Smooth muscle cell (in vitro differentiated cells): ENCODE data around the gene BARX2. TPM values are rescaled to one million over a fixed set of nuclear protein-coding genes. Genes with fewer than 3 reads are reported as not detected.
A peak's percentile ranks its signal among the peaks of the same experiment; 100 is the strongest.

Source experiments
- DNase-seq: peaks from one replicate; lab custom pipeline; 2025; ENCODE audit not compliant: unreplicated experiment; lab: John Stamatoyannopoulos, UW
- H2AFZ ChIP-seq: fragments of 200-600 bp; sonication (generic); 2 replicates; pipeline ENCODE4 v1.6.0; 2016; ENCODE audit warnings: antibody characterized with exemption, low read depth, mild to moderate bottlenecking
- H3F3A ChIP-seq: fragments of 200-600 bp; sonication (generic); 2 replicates; pipeline ENCODE4 v1.6.0; 2017; ENCODE audit warnings: antibody characterized with exemption, low read depth
- H3K27ac ChIP-seq: fragments of 200-600 bp; sonication (generic); 2 replicates; pipeline ENCODE4 v1.5.1; 2016; ENCODE audit warnings: low read depth, mild to moderate bottlenecking
- H3K27me3 ChIP-seq: fragments of 200-600 bp; sonication (generic); 2 replicates; pipeline ENCODE4 v1.6.1; 2016; ENCODE audit warnings: low read depth, mild to moderate bottlenecking
- H3K36me3 ChIP-seq: fragments of 200-600 bp; sonication (generic); 2 replicates; pipeline ENCODE4 v1.5.1; 2016; ENCODE audit warnings: low read depth
- H3K4me1 ChIP-seq: fragments of 200-600 bp; sonication (generic); 2 replicates; pipeline ENCODE4 v1.5.1; 2016; ENCODE audit warnings: low read depth
- H3K4me2 ChIP-seq: fragments of 200-600 bp; sonication (generic); 2 replicates; pipeline ENCODE4 v1.6.0; 2016; ENCODE audit warnings: mild to moderate bottlenecking
- H3K4me3 ChIP-seq: fragments of 200-600 bp; sonication (generic); 2 replicates; pipeline ENCODE4 v1.5.1; 2016; ENCODE audit warnings: mild to moderate bottlenecking
- H3K79me2 ChIP-seq: fragments of 200-600 bp; sonication (generic); 2 replicates; pipeline ENCODE4 v1.6.0; 2016; ENCODE audit warnings: low read depth, mild to moderate bottlenecking
- H3K9ac ChIP-seq: fragments of 200-600 bp; sonication (generic); 2 replicates; pipeline ENCODE4 v1.6.0; 2016; ENCODE audit warnings: low read depth
- H3K9me3 ChIP-seq: fragments of 200-600 bp; sonication (generic); replicated peaks from 2 replicates; pipeline ENCODE4 v1.5.1; 2016; ENCODE audit warnings: low read depth
- H4K20me1 ChIP-seq: fragments of 200-600 bp; sonication (generic); 2 replicates; pipeline ENCODE4 v1.6.0; 2016; ENCODE audit warnings: low read depth
- WGBS: methylation state at CpG from one replicate; pipeline ENCODE4 v1.1.7; 2016; ENCODE audit warnings: low lambda C conversion rate; 5-methylcytosine and 5-hydroxymethylcytosine counted together
- polyA plus RNA-seq: library from polyadenylated mRNA; unstranded; fragments of >200 nt; fragmentation: Nextera tagmentation; extraction: Ambion mirVana; gene quantifications from 2 replicates; pipeline ENCODE4 v1.2.1, GENCODE V29; 2016
- total RNA-seq: library from RNA; depleted of rRNA; stranded (reverse); fragments of >200 nt; gene quantifications from 2 replicates; pipeline ENCODE4 v1.2.3, GENCODE V29; 2014
- TF ChIP-seq, protein P1 (sequence below): fragments of 200-600 bp; sonication (generic); IDR thresholded peaks from 2 replicates; pipeline ENCODE4 v1.5.1; 2017; ENCODE audit warnings: borderline replicate concordance, mild to moderate bottlenecking, antibody characterized with exemption; ENCODE audit not compliant: insufficient read depth, poor library complexity, severe bottlenecking

The BARX2 gene
- total and polyA plus RNA-seq, 2 experiments from 2014 or later = 1.2 to 4.8 TPM

DNA sequence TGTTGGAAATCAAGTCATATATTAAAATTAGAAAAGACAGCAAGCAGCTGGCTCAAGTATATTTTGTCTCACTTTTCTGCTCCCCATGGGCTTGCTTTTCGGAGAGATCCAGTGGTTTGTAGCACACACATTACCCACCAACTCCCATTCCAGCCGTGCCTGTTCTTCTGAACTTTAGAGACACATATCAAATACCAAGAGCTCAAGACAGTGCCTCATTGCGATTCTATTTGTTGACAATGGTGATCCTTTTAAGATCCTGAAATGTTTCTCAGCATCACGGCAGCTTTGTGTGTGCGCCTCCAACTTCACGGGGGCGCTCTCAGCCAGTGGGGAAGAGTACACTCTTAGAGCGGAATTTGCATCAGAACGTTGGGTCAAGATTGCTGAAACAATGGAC is 52.9 kb downstream of the BARX2 start:
- no peaks in the 10 kb centered on the region for H3K4me1 ChIP-seq
- no peaks in the 10 kb centered on the region for H3K36me3 ChIP-seq
- no peak overlapping the region for H3K4me2 ChIP-seq
- no peak overlapping the region for H3K27ac ChIP-seq
- no peaks in the 10 kb centered on the region for H3K9me3 ChIP-seq
- DNase-seq = no peak
- H3F3A ChIP-seq = no peaks in the 10 kb centered on the region
- H4K20me1 ChIP-seq = no peaks in the 10 kb centered on the region
- 91% methylated on average over 9 of the region's 9 CpGs for WGBS
- no peak overlapping the region for H3K4me3 ChIP-seq
- H2AFZ ChIP-seq = no peak overlapping the region
- H3K9ac ChIP-seq = no peak overlapping the region
- TF ChIP-seq, protein P1, sequence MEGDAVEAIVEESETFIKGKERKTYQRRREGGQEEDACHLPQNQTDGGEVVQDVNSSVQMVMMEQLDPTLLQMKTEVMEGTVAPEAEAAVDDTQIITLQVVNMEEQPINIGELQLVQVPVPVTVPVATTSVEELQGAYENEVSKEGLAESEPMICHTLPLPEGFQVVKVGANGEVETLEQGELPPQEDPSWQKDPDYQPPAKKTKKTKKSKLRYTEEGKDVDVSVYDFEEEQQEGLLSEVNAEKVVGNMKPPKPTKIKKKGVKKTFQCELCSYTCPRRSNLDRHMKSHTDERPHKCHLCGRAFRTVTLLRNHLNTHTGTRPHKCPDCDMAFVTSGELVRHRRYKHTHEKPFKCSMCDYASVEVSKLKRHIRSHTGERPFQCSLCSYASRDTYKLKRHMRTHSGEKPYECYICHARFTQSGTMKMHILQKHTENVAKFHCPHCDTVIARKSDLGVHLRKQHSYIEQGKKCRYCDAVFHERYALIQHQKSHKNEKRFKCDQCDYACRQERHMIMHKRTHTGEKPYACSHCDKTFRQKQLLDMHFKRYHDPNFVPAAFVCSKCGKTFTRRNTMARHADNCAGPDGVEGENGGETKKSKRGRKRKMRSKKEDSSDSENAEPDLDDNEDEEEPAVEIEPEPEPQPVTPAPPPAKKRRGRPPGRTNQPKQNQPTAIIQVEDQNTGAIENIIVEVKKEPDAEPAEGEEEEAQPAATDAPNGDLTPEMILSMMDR = no peak
- H3K79me2 ChIP-seq = no peaks in the 10 kb centered on the region
- H3K27me3 ChIP-seq = no peaks in the 10 kb centered on the region

DNA sequence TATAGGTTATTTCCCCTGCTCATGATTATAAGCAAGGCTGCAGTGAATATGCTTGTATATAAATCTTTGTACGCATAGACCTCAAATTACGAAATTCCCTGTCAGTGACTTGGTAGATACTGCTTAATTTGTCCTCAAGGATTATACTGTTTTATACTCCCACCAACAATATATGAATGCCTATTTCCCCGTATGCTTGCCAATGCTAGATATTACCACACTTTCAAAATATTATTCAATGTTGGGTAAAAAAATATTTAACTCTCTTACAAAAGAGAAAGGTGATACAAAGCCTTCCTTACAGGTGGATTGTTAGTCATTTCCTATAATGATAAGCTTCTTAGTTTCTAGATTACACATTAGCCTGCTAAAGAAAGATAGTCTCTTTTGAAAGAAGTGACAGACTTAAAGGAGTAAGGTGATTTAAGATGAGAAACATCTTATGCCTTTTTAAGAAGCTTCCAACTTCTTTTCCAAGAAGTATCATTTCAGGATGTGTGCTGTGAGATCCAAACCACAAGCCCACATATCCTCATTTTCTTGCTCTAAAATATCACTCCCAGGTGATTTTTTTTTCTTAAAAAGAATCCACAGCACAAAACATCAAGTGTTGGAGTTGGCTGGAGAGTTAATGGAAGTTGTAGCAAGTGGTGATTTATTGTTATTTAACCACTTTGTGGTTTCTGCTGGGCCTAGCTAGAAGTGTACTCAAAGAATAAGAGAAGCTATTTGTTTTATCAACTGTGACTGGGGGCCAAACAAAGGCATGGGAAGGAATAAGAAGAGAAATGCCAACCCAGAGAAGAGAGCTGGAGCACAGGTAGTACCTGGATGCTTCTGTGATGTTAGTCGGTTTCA is 59.2 kb downstream of the BARX2 start:
- Histone ChIP-seq H3K27me3 (no peaks in the 10 kb centered on the region), H3K4me3 (no peak overlapping the region), H3F3A (no peaks in the 10 kb centered on the region), H3K27ac (peak overlapping the region; percentile 64), H4K20me1 (no peaks in the 10 kb centered on the region), H2AFZ (no peak overlapping the region), H3K4me1 (no peaks in the 10 kb centered on the region), H3K9me3 (no peaks in the 10 kb centered on the region), H3K9ac (peak overlapping the region; percentile 48), H3K4me2 (no peak overlapping the region), H3K36me3 (no peaks in the 10 kb centered on the region), H3K79me2 (no peaks in the 10 kb centered on the region)
- TF ChIP-seq, protein P1 = no peak
- 96% methylated on average over 4 of the region's 4 CpGs for WGBS
- no peak for DNase-seq

DNA sequence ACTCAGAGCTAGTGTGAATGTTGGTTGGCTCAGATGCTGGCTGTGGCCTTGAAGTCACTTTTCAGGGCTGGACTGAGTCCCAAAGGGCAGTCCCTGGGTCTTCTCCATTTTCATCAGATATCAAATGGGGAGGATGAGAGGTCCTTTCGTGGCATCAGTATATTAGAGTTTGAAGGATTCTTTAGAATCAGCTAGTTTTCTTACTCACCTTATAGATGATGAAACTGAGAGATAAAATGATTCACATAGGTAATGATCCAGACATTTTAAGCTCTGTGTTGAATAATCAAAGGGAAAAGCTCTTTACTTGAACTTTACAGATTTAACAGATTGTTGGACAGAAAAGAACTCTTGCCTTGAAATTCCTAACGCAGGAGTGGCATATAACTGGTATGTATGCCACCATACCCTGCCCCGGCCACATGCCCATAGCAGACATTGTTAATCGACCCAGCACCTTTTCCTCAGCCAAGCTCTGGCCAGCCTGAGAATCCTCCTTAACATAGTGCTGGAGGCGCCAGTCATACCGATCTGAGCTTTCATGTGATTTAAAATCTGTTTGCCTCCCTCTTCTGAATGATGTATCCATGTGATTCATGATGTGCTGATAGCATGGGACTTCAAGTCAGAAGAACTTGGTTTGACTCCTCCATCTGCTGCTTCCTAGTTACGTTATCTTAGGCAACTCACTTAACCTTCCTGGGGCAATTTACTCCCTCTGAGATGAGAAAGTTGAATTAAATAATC is 60.0 kb downstream of the BARX2 start:
- no peaks in the 10 kb centered on the region for H3K27me3 ChIP-seq
- H3K4me2 ChIP-seq = no peak overlapping the region
- peak overlapping the region; percentile 48 for H3K9ac ChIP-seq
- H4K20me1 ChIP-seq = no peaks in the 10 kb centered on the region
- H2AFZ ChIP-seq = no peak overlapping the region
- no peaks in the 10 kb centered on the region for H3F3A ChIP-seq
- H3K27ac ChIP-seq = peak overlapping the region; percentile 64
- no peaks in the 10 kb centered on the region for H3K9me3 ChIP-seq
- no peaks in the 10 kb centered on the region for H3K4me1 ChIP-seq
- 86% methylated on average over 7 of the region's 7 CpGs for WGBS
- no peaks in the 10 kb centered on the region for H3K79me2 ChIP-seq
- DNase-seq = no peak
- TF ChIP-seq, protein P1 = no peak
- no peak overlapping the region for H3K4me3 ChIP-seq
- no peaks in the 10 kb centered on the region for H3K36me3 ChIP-seq
